ENCODE results near the gene SMARCA4.

The SMARCA4 gene

DNA sequence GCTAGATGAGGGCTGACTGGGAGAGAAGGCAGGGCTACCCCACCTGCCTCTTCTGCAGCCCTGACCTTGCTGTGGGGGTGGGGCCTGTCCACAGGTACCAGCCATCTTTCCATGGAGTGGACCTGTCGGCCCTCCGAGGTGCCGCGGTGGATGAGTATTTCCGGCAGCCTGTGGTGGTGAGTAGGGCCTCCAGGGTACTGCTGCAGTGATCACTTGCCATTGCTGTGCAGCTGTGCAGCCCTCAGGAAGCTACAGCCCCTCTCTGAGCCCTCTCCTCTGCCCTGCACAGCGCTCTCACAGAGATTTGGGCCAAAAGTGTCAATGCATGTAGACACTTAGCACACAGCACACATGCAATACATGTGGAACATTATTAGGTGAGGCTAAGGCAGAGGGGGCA, 44.2 kb upstream of the SMARCA4 start:
- no peak overlapping the region for H2AK5ac ChIP-seq (ENCODE audit: low read length)
- no peak overlapping the region for H3K4me3 ChIP-seq (ENCODE audit: low read length)
- no peak overlapping the region for H3K56ac ChIP-seq (ENCODE audit: low read length)
- no peaks in the 10 kb centered on the region for H3K27me3 ChIP-seq (ENCODE audit: insufficient read depth, low read length, poor library complexity)
- H3K4me2 ChIP-seq (ENCODE audit: low read length) = no peak overlapping the region
- H3K27ac ChIP-seq (ENCODE audit: low read depth, low read length) = no peak overlapping the region
- no peaks in the 10 kb centered on the region for H3K79me2 ChIP-seq (ENCODE audit: control insufficient read depth, insufficient read depth, low read length)
- H2BK120ac ChIP-seq (ENCODE audit: low read depth, low read length) = no peak overlapping the region
- no CpG with 5 or more reads among the region's 6 CpGs for WGBS (ENCODE audit: extremely low coverage, insufficient coverage, low lambda C conversion rate)
- no peak overlapping the region for H2BK15ac ChIP-seq (replicated peaks; ENCODE audit: low read depth)
- H3K23ac ChIP-seq (ENCODE audit: low read length) = no peak overlapping the region
- no peak overlapping the region for H3K9ac ChIP-seq (ENCODE audit: low read length)
- no peaks in the 10 kb centered on the region for H3K79me1 ChIP-seq (ENCODE audit: low read length)
- H3K4ac ChIP-seq (ENCODE audit: low read depth, low read length) = no peak overlapping the region
- peaks cover 5% of the 10 kb centered on the region for H3K36me3 ChIP-seq (ENCODE audit: control insufficient read depth, insufficient read depth, low read length)
- H4K8ac ChIP-seq (ENCODE audit: low read depth, low read length) = no peak overlapping the region
- DNase-seq = no peak
- H3K18ac ChIP-seq (ENCODE audit: low read length) = no peak overlapping the region
- H3K4me1 ChIP-seq (ENCODE audit: control insufficient read depth, low read depth, low read length) = no peaks in the 10 kb centered on the region
- H2BK5ac ChIP-seq (ENCODE audit: low read length) = no peak overlapping the region
- no peak overlapping the region for H4K5ac ChIP-seq (ENCODE audit: low read length)

DNA sequence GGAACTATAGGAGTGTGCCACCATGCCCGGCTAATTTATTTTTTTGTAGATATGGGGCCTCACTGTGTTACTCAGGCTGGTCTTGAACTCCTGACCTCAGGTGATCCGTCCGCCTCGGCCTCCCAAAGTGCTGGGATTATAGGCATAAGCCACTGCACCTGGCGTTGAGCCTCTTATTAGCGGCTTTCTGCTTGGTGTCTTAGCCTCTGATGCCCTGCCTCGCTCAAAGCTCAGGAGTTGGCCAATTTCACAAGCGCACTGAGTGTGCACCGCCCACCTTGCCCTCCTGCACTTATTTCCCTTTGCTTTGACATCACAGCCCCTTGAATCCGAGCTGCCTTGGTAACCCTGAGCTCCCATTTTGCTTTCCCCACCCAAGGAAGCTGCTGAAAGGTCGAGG, 42.5 kb upstream of the SMARCA4 start:
- Histone ChIP-seq H3K23ac (ENCODE audit: low read length) (no peak overlapping the region), H3K4me1 (ENCODE audit: control insufficient read depth, low read depth, low read length) (no peaks in the 10 kb centered on the region), H4K5ac (ENCODE audit: low read length) (no peak overlapping the region), H2BK5ac (ENCODE audit: low read length) (no peak overlapping the region), H3K36me3 (ENCODE audit: control insufficient read depth, insufficient read depth, low read length) (peaks cover 5% of the 10 kb centered on the region), H3K9ac (ENCODE audit: low read length) (no peak overlapping the region), H3K4me2 (ENCODE audit: low read length) (no peak overlapping the region), H3K27me3 (ENCODE audit: insufficient read depth, low read length, poor library complexity) (no peaks in the 10 kb centered on the region), H3K79me1 (ENCODE audit: low read length) (no peaks in the 10 kb centered on the region), H2AK5ac (ENCODE audit: low read length) (no peak overlapping the region), H3K27ac (ENCODE audit: low read depth, low read length) (no peak overlapping the region), H3K79me2 (ENCODE audit: control insufficient read depth, insufficient read depth, low read length) (no peaks in the 10 kb centered on the region), H2BK15ac (replicated peaks; ENCODE audit: low read depth) (no peak overlapping the region), H3K56ac (ENCODE audit: low read length) (no peak overlapping the region), H3K4ac (ENCODE audit: low read depth, low read length) (no peak overlapping the region), H4K8ac (ENCODE audit: low read depth, low read length) (no peak overlapping the region), H3K18ac (ENCODE audit: low read length) (no peak overlapping the region), H3K4me3 (ENCODE audit: low read length) (no peak overlapping the region), H2BK120ac (ENCODE audit: low read depth, low read length) (no peak overlapping the region)
- WGBS (ENCODE audit: extremely low coverage, insufficient coverage, low lambda C conversion rate) = no CpG with 5 or more reads among the region's 11 CpGs
- DNase-seq = no peak

DNA sequence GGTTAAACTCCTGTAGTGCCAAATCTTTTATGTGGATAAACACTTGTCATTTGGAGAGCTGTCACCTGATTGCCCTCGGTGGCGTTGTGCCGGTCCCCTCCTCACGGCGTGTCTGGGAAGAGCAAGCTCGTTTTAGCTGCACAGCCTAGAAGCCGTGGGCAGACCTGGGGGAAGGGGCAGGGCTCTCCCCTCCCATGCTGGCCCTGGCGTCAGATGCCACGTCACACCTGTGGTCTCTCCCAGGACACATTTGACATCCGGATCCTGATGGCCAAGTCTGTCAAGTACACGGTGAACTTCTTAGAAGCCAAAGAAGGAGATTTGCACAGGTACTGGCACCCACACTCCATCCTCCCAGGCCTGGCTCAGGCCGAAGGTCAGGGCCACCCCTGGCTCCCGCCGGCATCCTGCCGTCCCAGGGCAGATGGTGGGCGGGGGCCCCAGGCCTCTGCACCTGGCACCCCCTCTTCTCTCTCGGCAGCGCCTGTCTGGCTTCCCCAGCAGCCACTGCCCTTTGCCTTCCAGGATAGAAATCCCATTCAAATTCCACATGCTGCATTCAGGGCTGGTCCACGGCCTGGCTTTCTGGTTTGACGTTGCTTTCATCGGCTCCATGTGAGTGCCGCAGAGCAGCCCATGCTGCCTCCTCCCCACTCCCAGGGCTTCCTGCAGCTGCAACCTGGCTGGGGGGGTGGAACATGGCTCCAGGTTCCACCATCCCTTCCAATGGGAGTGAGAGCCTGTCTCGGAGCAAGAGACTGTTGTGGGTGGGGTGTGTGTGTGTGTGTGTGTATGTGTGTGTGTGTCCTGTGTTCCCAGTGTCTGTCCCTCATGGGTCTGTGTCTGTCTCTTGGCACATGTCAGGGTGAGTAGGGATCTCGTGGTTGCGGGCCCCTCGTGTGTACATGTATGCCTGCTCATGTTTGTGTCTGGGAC, 41.2 kb upstream of the SMARCA4 start:
- no peak overlapping the region for H3K27ac ChIP-seq (ENCODE audit: low read depth, low read length)
- WGBS (ENCODE audit: extremely low coverage, insufficient coverage, low lambda C conversion rate) = no CpG with 5 or more reads among the region's 26 CpGs

DNA sequence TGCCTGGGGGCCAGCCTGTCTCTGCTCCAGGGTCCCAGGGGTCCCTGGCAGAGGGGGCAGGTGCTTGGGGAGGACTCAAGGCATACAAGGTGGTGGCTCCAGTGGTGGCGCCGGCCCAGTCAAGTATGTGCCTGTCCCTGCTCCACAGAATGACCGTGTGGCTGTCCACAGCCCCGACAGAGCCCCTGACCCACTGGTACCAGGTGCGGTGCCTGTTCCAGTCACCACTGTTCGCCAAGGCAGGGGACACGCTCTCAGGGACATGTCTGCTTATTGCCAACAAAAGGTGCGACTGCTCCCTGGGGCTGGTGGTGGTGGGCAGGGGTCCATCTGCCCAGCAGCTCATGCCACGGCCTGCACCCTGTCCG, 40.6 kb upstream of the SMARCA4 start:
- Histone ChIP-seq H3K4me2 (ENCODE audit: low read length) (no peak overlapping the region), H4K8ac (ENCODE audit: low read depth, low read length) (no peak overlapping the region), H3K27me3 (ENCODE audit: insufficient read depth, low read length, poor library complexity) (no peaks in the 10 kb centered on the region), H3K4ac (ENCODE audit: low read depth, low read length) (no peak overlapping the region), H3K56ac (ENCODE audit: low read length) (no peak overlapping the region), H3K9ac (ENCODE audit: low read length) (no peak overlapping the region), H2BK15ac (replicated peaks; ENCODE audit: low read depth) (no peak overlapping the region), H3K79me1 (ENCODE audit: low read length) (no peaks in the 10 kb centered on the region), H3K36me3 (ENCODE audit: control insufficient read depth, insufficient read depth, low read length) (peaks cover 10% of the 10 kb centered on the region), H2BK5ac (ENCODE audit: low read length) (no peak overlapping the region), H3K27ac (ENCODE audit: low read depth, low read length) (no peak overlapping the region), H2BK120ac (ENCODE audit: low read depth, low read length) (no peak overlapping the region), H4K5ac (ENCODE audit: low read length) (no peak overlapping the region), H3K79me2 (ENCODE audit: control insufficient read depth, insufficient read depth, low read length) (no peaks in the 10 kb centered on the region), H3K4me1 (ENCODE audit: control insufficient read depth, low read depth, low read length) (no peaks in the 10 kb centered on the region), H3K18ac (ENCODE audit: low read length) (no peak overlapping the region), H3K23ac (ENCODE audit: low read length) (no peak overlapping the region), H3K4me3 (ENCODE audit: low read length) (no peak overlapping the region), H2AK5ac (ENCODE audit: low read length) (no peak overlapping the region)
- no CpG with 5 or more reads among the region's 10 CpGs for WGBS (ENCODE audit: extremely low coverage, insufficient coverage, low lambda C conversion rate)
- DNase-seq = no peak

More for the DNA sequence above, 41.2 kb upstream of the SMARCA4 start:
- H2AK5ac ChIP-seq (ENCODE audit: low read length) = no peak overlapping the region
- no peak overlapping the region for H2BK120ac ChIP-seq (ENCODE audit: low read depth, low read length)
- no peaks in the 10 kb centered on the region for H3K79me2 ChIP-seq (ENCODE audit: control insufficient read depth, insufficient read depth, low read length)
- no peaks in the 10 kb centered on the region for H3K4me1 ChIP-seq (ENCODE audit: control insufficient read depth, low read depth, low read length)
- no peak overlapping the region for H3K4me3 ChIP-seq (ENCODE audit: low read length)
- no peak overlapping the region for H2BK15ac ChIP-seq (replicated peaks; ENCODE audit: low read depth)
- H3K27me3 ChIP-seq (ENCODE audit: insufficient read depth, low read length, poor library complexity) = no peaks in the 10 kb centered on the region
- no peaks in the 10 kb centered on the region for H3K79me1 ChIP-seq (ENCODE audit: low read length)
- H3K9ac ChIP-seq (ENCODE audit: low read length) = no peak overlapping the region
- H4K8ac ChIP-seq (ENCODE audit: low read depth, low read length) = no peak overlapping the region
- no peak overlapping the region for H3K4ac ChIP-seq (ENCODE audit: low read depth, low read length)
- peaks cover 10% of the 10 kb centered on the region for H3K36me3 ChIP-seq (ENCODE audit: control insufficient read depth, insufficient read depth, low read length)
- H3K56ac ChIP-seq (ENCODE audit: low read length) = no peak overlapping the region
- no peak for DNase-seq
- H3K4me2 ChIP-seq (ENCODE audit: low read length) = no peak overlapping the region
- no peak overlapping the region for H3K18ac ChIP-seq (ENCODE audit: low read length)
- H4K5ac ChIP-seq (ENCODE audit: low read length) = no peak overlapping the region
- H3K23ac ChIP-seq (ENCODE audit: low read length) = no peak overlapping the region
- H2BK5ac ChIP-seq (ENCODE audit: low read length) = no peak overlapping the region

DNA sequence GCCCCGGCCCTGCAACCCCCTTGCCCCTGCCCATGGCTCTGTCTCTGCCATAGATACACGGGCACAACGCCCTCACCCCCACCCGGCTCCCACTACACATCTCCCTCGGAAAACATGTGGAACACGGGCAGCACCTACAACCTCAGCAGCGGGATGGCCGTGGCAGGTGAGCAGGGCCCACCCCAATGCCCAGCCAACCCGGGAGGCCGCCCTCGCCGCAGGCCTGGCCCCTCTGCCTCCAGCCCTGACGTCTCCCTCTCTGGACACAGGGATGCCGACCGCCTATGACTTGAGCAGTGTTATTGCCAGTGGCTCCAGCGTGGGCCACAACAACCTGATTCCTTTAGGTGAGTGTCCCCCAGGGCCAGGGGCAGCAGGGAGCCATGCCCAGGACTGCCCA, 40.0 kb upstream of the SMARCA4 start:
- Histone ChIP-seq H3K9ac (ENCODE audit: low read length) (no peak overlapping the region), H2BK120ac (ENCODE audit: low read depth, low read length) (no peak overlapping the region), H2AK5ac (ENCODE audit: low read length) (no peak overlapping the region), H3K4me3 (ENCODE audit: low read length) (no peak overlapping the region), H3K27me3 (ENCODE audit: insufficient read depth, low read length, poor library complexity) (no peaks in the 10 kb centered on the region), H4K5ac (ENCODE audit: low read length) (no peak overlapping the region), H4K8ac (ENCODE audit: low read depth, low read length) (no peak overlapping the region), H2BK5ac (ENCODE audit: low read length) (no peak overlapping the region), H2BK15ac (replicated peaks; ENCODE audit: low read depth) (no peak overlapping the region), H3K4ac (ENCODE audit: low read depth, low read length) (no peak overlapping the region), H3K18ac (ENCODE audit: low read length) (no peak overlapping the region), H3K23ac (ENCODE audit: low read length) (no peak overlapping the region), H3K4me2 (ENCODE audit: low read length) (no peak overlapping the region), H3K36me3 (ENCODE audit: control insufficient read depth, insufficient read depth, low read length) (peaks cover 10% of the 10 kb centered on the region), H3K79me2 (ENCODE audit: control insufficient read depth, insufficient read depth, low read length) (no peaks in the 10 kb centered on the region), H3K79me1 (ENCODE audit: low read length) (no peaks in the 10 kb centered on the region), H3K27ac (ENCODE audit: low read depth, low read length) (no peak overlapping the region), H3K4me1 (ENCODE audit: control insufficient read depth, low read depth, low read length) (no peaks in the 10 kb centered on the region), H3K56ac (ENCODE audit: low read length) (no peak overlapping the region)
- WGBS (ENCODE audit: extremely low coverage, insufficient coverage, low lambda C conversion rate) = no CpG with 5 or more reads among the region's 16 CpGs
- no peak for DNase-seq
